Transverse colon (tissue), 3 donors: ENCODE measurements around the gene FNBP1.

ENCODE experiments used
- POLR2A ChIP-seq: fragments of 450-650 bp; IDR thresholded peaks from one replicate; pipeline ENCODE4 v1.6.1; 2016; ENCODE audit warnings: antibody characterized with exemption, mild to moderate bottlenecking, moderate library complexity
- TF ChIP-seq, protein P1 (sequence below), 5 experiments: fragments of 200-600 bp in 3 of 5; fragments of 450-650 bp in 2 of 5; sonication (generic) in 3 of 5; IDR thresholded peaks; 1 replicate in 2 of 5; 2 replicates in 3 of 5; pipeline ENCODE4 v1.5.1; 2016 to 2017; ENCODE audit warnings: antibody characterized with exemption in 5 of 5, inconsistent platforms in 3 of 5, mild to moderate bottlenecking in 2 of 5, moderate library complexity in 1 of 5

DNA sequence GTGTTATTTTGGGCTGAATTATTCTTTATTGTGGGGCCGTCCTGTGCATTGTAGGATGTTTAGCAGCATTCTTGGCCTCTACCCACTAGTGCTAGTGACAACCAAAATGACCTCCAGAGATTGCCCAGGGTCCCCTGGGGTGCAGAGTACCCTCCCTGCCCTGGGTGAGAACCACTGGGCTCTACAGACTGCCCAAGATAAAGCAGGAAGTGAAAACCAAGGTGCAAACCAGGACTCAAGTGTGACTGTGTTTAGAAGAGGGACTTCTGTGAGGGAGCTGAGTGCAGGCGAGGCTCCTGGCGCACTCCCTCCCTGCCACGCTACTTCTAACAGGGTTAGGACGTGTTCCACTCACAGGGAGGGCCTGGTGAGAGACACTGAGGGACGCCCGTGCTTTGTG is 166.2 kb downstream of the FNBP1 start:
- TF ChIP-seq, protein P1, sequence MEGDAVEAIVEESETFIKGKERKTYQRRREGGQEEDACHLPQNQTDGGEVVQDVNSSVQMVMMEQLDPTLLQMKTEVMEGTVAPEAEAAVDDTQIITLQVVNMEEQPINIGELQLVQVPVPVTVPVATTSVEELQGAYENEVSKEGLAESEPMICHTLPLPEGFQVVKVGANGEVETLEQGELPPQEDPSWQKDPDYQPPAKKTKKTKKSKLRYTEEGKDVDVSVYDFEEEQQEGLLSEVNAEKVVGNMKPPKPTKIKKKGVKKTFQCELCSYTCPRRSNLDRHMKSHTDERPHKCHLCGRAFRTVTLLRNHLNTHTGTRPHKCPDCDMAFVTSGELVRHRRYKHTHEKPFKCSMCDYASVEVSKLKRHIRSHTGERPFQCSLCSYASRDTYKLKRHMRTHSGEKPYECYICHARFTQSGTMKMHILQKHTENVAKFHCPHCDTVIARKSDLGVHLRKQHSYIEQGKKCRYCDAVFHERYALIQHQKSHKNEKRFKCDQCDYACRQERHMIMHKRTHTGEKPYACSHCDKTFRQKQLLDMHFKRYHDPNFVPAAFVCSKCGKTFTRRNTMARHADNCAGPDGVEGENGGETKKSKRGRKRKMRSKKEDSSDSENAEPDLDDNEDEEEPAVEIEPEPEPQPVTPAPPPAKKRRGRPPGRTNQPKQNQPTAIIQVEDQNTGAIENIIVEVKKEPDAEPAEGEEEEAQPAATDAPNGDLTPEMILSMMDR (IDR thresholded peaks at IDR 0.05), result no peak
- no peak for TF ChIP-seq POLR2A
